ENCODE data around the gene CACNA1B. TPM values are rescaled to one million over a fixed set of nuclear protein-coding genes. Genes with fewer than 3 reads are reported as not detected.
A peak's percentile ranks its signal among the peaks of the same experiment; 100 is the strongest.

CACNA1B gene
- total RNA-seq, 6 donors from 2014 or later = 0.03 to 0.15 (median 0.03) TPM; not detected in 3

GRCh38 chr9:137836151-137836830, 41.3 kb upstream of the CACNA1B start:
- no peaks in the 10 kb centered on the region for H3K9me3 ChIP-seq
- DNase-seq = peak in 1 of 2 donors; percentile 40
- ATAC-seq (ENCODE audit: low FRiP score in 2 of 2) = peak in 1 of 2 donors; percentile 3
- TF ChIP-seq POLR2AphosphoS5 (IDR thresholded peaks at IDR 0.05) (no peak), CTCF (IDR thresholded peaks at IDR 0.05) (no peak), EP300 (IDR thresholded peaks at IDR 0.05) (no peak), POLR2A (IDR thresholded peaks at IDR 0.05) (no peak)
- no peaks in the 10 kb centered on the region for H3K4me1 ChIP-seq
- peaks cover 20 to 58% (median 47%) of the 10 kb centered on the region in 4 donors for H3K36me3 ChIP-seq
- H3K4me3 ChIP-seq = no peak overlapping the region
- H3K27ac ChIP-seq = no peak overlapping the region
- H3K27me3 ChIP-seq = no peaks in the 10 kb centered on the region
- 90 to 94% methylated on average over 18 to 28 of the region's 28 CpGs for WGBS, 2 donors

- Histone ChIP-seq H3K4me1 (no peaks in the 10 kb centered on the region), H3K9me3 (no peaks in the 10 kb centered on the region), H3K36me3 (peaks cover 20 to 55% (median 47%) of the 10 kb centered on the region in 4 donors), H3K4me3 (no peak overlapping the region), H3K27me3 (no peaks in the 10 kb centered on the region), H3K27ac (no peak overlapping the region)
- TF ChIP-seq EP300 (IDR thresholded peaks at IDR 0.05) (no peak), POLR2A (IDR thresholded peaks at IDR 0.05) (no peak), POLR2AphosphoS5 (IDR thresholded peaks at IDR 0.05) (no peak), CTCF (IDR thresholded peaks at IDR 0.05) (no peak)
- DNase-seq (peak in 1 of 2 donors; percentile 56), ATAC-seq (ENCODE audit: low FRiP score in 2 of 2) (peak; percentile 8 to 35)
- WGBS, 2 donors = 86% methylated on average over 11 of the region's 12 CpGs; no CpG with 5 or more reads in 1 of the 2 donors
These were observed 40.7 kb upstream of the CACNA1B start for GRCh38 chr9:137836831-137837241.

- H3K4me3 ChIP-seq = no peak overlapping the region
- H3K27me3 ChIP-seq = no peaks in the 10 kb centered on the region
- no peaks in the 10 kb centered on the region for H3K4me1 ChIP-seq
- H3K9me3 ChIP-seq = no peaks in the 10 kb centered on the region
- no peak overlapping the region for H3K27ac ChIP-seq
- 92 to 97% methylated on average over 4 to 20 of the region's 20 CpGs for WGBS, 2 donors
- TF ChIP-seq EP300 (IDR thresholded peaks at IDR 0.05) (no peak), POLR2A (IDR thresholded peaks at IDR 0.05) (no peak), POLR2AphosphoS5 (IDR thresholded peaks at IDR 0.05) (no peak), CTCF (IDR thresholded peaks at IDR 0.05) (no peak)
- peak in 1 of 2 donors; percentile 12 for ATAC-seq (ENCODE audit: low FRiP score in 2 of 2)
- H3K36me3 ChIP-seq = peaks cover 20 to 48% (median 43%) of the 10 kb centered on the region in 4 donors
- DNase-seq = peak in 1 of 2 donors; percentile 52
These were observed 40.0 kb upstream of the CACNA1B start for GRCh38 chr9:137837345-137838278.

- H3K9me3 ChIP-seq = no peaks in the 10 kb centered on the region
- no peaks in the 10 kb centered on the region for H3K4me1 ChIP-seq
- no peak overlapping the region for H3K27ac ChIP-seq
- 95% methylated on average over 10 of the region's 10 CpGs for WGBS, 2 donors
- no peak for DNase-seq
- peaks cover 20 to 39% (median 34%) of the 10 kb centered on the region in 4 donors for H3K36me3 ChIP-seq
- no peaks in the 10 kb centered on the region for H3K27me3 ChIP-seq
- H3K4me3 ChIP-seq = no peak overlapping the region
- TF ChIP-seq CTCF (IDR thresholded peaks at IDR 0.05) = no peak
- TF ChIP-seq POLR2A (IDR thresholded peaks at IDR 0.05) = no peak
- TF ChIP-seq POLR2AphosphoS5 (IDR thresholded peaks at IDR 0.05) = no peak
- no peak for TF ChIP-seq EP300 (IDR thresholded peaks at IDR 0.05)
- no peak for ATAC-seq (ENCODE audit: low FRiP score in 2 of 2)
These were observed 39.0 kb upstream of the CACNA1B start for GRCh38 chr9:137838576-137838975.

All from upper lobe of left lung (tissue), 6 donors.